Islet of Langerhans (tissue), 1 donor: Measurements from ENCODE around the gene CCDC74A.
"Not testable (repeated sequence)": the region's sequence is repeated elsewhere in the genome, so short reads cannot be mapped to it uniquely, and the experiment has no call there.

Source experiments
- FAIRE-seq: peaks from one replicate; lab custom pipeline; 2011; peaks lifted over from hg19 to GRCh38; lab: Jason Lieb, UNC

CCDC74A gene

GRCh38 chr2:131527131-131528001, at the start of gene CCDC74A:
CCDC74A (plus strand) TSS chr2:131527888; CDS start chr2:131527971, 83 bp downstream.
- not testable (repeated sequence) for FAIRE-seq

DNA sequence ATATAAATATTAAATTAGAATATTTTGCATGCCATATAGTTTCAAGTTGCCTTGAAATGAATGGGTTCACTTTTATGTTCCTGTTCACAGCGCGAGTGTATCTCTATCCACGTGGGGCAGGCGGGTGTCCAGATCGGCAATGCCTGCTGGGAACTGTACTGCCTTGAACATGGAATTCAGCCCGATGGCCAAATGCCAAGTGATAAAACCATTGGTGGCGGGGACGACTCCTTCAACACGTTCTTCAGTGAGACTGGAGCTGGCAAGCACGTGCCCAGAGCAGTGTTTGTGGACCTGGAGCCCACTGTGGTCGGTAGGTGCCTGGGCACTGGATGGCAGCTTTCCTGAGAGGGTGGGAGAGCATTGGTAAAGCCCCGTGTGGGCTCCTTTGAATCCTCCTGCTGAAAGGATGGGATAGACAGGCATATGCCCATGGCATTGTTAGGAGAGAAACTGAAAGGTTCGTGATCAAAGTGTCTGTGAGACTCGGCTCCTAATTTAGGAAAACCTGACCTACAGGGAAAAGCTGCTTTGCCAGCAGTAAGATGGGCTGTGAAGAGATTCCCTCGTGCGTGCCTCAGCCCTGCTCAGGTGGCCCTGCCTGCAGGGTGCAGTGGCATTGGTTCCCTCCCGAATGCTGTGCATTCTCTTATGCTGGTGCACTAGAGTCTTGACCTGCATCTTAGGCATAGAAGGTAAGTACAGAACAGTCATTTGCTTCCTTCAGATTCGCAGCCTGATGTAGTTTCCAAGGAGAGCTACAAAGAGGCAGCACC, 49.4 kb upstream of the CCDC74A start:
- not testable (repeated sequence) for FAIRE-seq

DNA sequence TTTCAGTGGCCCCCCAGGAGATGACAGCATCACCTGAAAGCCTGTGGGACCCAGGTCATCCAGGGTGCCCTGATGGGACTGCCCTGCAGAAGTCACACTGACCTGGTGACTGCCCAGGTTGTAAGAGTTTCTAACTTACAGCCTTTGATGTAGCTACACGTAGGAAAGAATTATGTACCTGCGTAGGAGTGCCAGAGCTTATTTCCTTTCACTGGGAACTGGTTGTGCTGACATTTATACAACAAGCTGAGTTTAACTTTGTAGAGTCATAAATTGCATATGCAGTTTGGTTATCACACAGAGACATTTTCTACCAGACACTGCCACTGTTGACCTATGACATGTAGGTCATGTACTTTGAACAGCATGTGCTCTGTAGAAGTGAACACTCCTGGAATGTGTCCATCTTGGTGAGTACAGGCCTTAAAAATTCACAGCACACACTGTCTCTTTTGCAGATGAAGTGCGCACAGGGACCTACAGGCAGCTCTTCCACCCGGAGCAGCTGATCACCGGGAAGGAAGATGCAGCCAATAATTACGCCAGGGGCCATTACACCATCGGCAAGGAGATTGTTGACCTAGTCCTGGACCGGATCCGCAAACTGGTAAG, 48.7 kb upstream of the CCDC74A start:
- not testable (repeated sequence) for FAIRE-seq

DNA sequence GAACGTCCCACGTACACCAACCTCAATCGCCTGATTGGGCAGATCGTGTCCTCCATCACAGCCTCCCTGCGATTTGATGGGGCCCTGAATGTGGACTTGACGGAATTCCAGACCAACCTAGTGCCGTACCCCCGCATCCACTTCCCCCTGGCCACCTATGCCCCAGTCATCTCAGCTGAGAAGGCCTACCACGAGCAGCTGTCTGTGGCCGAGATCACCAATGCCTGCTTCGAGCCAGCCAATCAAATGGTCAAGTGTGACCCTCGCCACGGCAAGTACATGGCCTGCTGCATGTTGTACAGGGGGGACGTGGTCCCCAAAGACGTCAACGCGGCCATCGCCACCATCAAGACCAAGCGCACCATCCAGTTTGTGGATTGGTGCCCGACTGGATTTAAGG, 47.3 kb upstream of the CCDC74A start:
- not testable (repeated sequence) for FAIRE-seq

DNA sequence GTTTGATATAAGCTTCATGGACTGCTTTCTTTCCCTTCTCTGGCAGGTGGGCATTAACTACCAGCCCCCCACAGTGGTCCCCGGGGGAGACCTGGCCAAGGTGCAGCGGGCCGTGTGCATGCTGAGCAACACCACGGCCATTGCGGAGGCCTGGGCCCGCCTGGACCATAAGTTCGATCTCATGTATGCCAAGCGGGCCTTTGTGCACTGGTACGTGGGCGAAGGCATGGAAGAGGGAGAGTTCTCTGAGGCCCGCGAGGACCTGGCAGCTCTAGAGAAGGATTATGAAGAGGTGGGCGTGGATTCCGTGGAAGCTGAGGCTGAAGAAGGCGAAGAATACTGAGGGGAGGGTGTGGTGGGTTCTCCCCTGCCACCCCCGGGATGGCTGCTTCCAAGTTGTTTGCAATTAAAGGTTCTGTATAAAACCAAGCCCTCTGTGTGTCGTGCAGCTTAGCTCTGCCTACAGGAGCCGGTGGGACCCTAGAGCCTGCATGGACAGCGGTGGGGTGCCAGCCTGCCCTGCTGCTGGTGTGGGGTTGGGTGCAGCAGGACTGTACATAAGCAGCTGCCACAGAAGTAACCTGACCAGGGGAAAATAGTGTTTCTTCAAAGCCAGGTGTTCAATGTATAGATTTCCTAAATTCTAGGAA, 45.1 kb upstream of the CCDC74A start:
- FAIRE-seq: not testable (repeated sequence)

DNA sequence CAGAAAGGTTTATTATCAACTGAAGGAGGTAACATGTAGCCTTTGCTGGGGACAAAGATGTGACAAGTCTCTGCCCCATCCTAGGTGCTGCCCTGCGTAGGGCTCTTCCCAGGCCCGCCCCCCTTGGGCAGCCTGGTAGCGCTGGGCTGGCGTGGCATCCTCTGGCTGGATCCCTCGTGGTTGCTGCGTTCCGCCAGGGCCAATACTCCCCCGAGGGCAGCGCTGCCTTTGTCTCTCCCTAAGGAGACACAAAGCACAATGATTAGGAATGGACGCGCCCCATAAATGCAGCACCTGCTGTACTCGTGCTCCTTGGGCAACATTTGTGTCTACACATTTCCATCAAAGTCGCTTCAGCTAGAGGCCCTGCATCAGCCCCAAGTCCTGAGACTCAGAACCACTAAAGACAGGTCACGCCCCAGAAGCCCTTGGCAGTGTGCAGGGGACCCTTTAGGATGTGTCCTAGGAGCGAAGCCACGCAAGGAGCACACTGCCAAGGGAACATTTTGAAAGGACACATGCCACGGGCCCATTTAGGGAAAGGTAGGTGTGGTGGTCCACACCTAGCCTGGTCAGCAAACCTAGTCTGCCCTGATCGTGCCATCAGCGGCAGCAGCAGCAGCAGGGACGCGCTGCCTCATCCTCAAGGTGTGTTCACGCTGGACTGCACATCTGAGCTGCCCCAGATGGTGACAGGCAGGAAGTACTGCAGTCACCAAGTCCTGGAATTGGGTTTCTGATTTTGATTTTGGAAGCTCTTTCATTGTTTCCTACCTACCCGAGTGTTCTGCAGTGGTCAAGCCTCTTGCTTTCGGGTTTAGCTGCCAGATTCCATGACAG, 43.5 kb upstream of the CCDC74A start:
- FAIRE-seq: not testable (repeated sequence)

DNA sequence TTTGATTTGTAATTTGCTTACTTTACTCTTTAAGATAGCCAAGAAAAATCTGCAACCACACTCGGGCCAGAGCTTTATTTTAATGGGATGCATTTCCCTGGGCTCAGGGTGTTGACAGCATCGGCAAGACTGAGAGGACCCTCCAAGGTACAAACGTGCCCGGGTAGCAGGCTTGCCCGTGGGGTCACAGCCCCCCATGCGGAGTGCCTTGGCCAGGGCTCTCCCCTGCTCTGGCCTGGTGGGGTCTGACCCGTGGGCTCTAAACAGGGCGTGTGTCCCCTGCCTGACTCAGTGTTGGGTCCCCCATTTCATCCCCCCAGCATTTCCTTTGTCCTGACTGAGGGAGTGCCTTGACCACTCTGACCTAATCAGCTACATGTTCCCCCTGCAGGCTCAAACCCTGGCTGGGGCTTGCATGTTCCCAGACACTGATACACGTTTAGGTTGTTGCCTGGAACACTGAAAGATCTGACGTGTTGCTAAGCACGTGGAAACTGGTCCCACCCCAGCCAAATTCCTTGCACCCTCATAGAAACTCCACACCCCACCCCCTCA, 42.7 kb upstream of the CCDC74A start:
- not testable (repeated sequence) for FAIRE-seq

- FAIRE-seq: not testable (repeated sequence)
Observed at GRCh38 chr2:131486201-131486902, 41.3 kb upstream of the CCDC74A start.

- FAIRE-seq: no peak
Observed at GRCh38 chr2:131488306-131489205, 39.1 kb upstream of the CCDC74A start.

GRCh38 chr2:131490616-131491468, 36.8 kb upstream of the CCDC74A start:
- FAIRE-seq: not testable (repeated sequence)

DNA sequence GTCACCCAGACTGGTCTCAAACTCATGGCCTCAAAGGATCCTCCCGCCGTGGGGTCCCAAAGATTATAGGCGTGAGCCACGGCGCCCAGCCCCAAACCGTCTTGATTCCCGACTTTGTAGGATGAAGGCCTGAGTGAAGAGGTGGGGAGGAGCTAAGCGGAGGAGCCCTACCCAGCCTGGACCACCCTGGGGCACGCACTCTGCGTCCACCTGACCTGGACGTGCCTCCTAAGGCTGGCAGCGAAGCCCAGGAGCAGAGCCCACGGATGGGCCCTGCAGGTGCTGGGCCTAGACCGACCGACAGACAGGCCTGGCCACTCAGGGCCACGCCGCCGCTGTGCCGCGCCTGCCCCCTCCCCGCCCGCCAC, 36.2 kb upstream of the CCDC74A start:
- FAIRE-seq: not testable (repeated sequence)

DNA sequence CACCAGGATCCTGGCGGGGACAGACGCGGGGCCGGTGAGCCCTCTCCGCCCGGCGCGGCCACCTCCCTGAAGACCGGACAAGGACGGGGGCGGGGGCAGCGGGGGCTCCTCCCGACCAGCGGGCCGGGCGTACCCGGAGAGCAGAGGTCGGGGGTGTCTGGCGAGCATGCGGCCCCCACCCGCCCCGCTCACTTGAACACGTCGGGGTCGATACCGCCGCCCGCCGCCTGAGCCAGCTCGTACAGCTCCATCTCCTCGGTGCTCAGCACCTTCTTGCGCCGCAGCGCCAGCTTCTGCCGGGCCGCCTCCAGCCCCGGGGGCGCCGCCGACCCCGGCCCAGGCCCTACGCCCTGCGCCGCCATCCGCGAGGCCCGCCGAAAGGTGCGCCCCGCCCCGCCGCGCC, 35.7 kb upstream of the CCDC74A start, which contains the start of gene MZT2A:
TSS of gene MZT2A (minus strand) at position 383 of the 403 bp plus-strand sequence. CDS start at position 362, 21 bp downstream.
- FAIRE-seq: not testable (repeated sequence)

- FAIRE-seq: no peak
Observed at GRCh38 chr2:131492418-131493198, 35.1 kb upstream of the CCDC74A start.

DNA sequence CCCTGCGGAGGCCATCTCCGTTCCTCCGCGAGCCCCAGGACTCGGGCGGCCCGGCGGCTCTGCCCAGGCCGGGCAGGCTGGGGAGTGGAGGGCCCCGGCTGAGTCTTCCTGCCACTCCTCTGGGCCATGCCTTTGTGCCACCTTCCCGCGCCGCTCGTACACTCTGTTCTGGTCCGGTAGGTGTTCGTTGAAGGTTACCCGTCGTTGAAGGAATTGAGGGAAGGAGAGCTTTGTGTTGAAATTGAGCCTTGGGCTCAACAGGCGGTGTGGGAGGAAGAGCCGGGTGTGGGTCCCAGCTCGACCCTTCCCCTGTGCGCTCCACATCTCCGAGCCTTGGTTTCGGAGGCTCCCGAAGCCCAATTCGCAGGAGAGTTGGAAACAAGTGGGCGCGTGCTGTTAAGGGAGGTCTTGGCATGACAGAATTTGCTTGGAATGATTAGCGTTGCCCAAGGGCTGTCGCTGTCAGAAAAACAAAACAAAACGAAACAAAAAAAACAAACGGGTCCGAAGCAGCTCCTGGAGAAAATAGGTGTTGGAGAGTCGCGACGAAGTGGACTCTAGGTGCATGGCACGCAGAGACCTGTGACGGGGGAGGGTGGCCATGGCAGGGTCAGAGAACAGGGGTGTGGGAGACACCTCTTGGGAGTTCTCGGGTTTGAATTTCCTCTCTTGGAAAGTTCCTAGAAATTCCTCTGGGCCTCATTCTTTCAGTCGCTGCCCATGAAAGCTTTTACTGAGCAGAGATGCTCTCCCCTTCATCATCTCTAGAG, 34.3 kb upstream of the CCDC74A start:
- FAIRE-seq: no peak

- FAIRE-seq: not testable (repeated sequence)
Observed at GRCh38 chr2:131495506-131495905, 32.2 kb upstream of the CCDC74A start.

DNA sequence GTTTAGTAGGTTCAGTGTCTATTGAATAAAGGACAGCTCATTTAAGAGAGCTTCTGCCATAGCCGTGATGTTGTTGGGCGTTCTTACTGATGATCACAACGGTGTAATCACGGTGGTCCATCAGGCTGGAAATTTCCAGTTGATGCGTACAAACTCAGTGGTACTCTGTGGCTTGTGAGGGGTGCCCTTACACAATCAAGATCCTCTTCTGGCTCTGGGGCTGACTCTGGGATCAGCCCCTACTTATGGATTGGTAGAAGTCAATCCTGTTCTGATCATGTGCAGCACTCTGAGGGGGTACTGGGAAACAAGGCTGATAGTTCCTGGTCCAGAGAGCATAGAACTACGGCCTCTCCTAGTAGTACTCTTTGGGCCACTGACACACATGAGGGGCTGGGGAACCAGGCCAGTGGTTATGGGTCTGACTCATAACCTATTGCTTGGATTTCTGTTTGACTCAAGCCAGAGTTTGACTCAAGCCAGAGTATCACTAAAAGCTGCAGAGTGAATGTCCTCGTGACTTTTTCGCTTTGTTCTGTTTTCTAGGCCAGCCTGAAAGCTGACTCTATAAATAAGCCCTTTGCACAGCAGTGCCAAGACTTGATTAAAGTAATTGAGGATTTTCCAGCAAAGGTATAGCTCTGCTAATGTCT, 29.2 kb upstream of the CCDC74A start:
- FAIRE-seq: not testable (repeated sequence)
